HepG2 (cell line): ENCODE results near the gene AK2. TPM values are rescaled to one million over a fixed set of nuclear protein-coding genes. Genes with fewer than 3 reads are reported as not detected.

ENCODE experiments used
- BATF2 ChIP-seq: sonication (generic); formaldehyde crosslinking; IDR thresholded peaks from 2 replicates; pipeline ENCODE4 v1.8.0; 2022; ENCODE audit warnings: mild to moderate bottlenecking, missing genetic modification reagents, moderate library complexity
- CCDC6 ChIP-seq: sonication (generic); formaldehyde crosslinking; IDR thresholded peaks from 2 replicates; pipeline ENCODE4 v1.8.1; 2022; ENCODE audit warnings: mild to moderate bottlenecking, missing genetic modification reagents, moderate library complexity
- CREBL2 ChIP-seq: sonication (generic); formaldehyde crosslinking; IDR thresholded peaks from 2 replicates; pipeline ENCODE4 v1.8.1; 2023; ENCODE audit warnings: missing genetic modification reagents, mild to moderate bottlenecking, borderline replicate concordance
- HNF1A ChIP-seq, 2 experiments: sonication (generic) in 1 of 2; formaldehyde crosslinking in 1 of 2; IDR thresholded peaks; 2 replicates each; pipeline versions ENCODE4 v1.4.0 to v1.6.1; 2016 to 2020; ENCODE audit warnings: borderline replicate concordance in 1 of 2, low read depth in 1 of 2, mild to moderate bottlenecking in 1 of 2, missing genetic modification reagents in 1 of 2
- KLF12 ChIP-seq: sonication (generic); formaldehyde crosslinking; IDR thresholded peaks from 2 replicates; pipeline ENCODE4 v1.4.0; 2020; ENCODE audit warnings: missing genetic modification reagents, borderline replicate concordance
- NR0B2 ChIP-seq: sonication (generic); formaldehyde crosslinking; IDR thresholded peaks from 2 replicates; pipeline ENCODE4 v1.4.0; 2020; ENCODE audit warnings: mild to moderate bottlenecking, missing genetic modification reagents
- POLR2G ChIP-seq: fragments of 200-400 bp; formaldehyde crosslinking; IDR thresholded peaks from 2 replicates; pipeline ENCODE4 v1.6.1; 2018; ENCODE audit warnings: mild to moderate bottlenecking, low read depth, low read length, moderate library complexity
- REST ChIP-seq, 2 experiments: IDR thresholded peaks; 2 replicates each; pipeline ENCODE4 v1.6.1; 2011 to 2012; ENCODE audit warnings: low read length in 2 of 2, borderline replicate concordance in 1 of 2, low read depth in 1 of 2, mild to moderate bottlenecking in 1 of 2, moderate library complexity in 1 of 2
- TCF7 ChIP-seq: sonication (generic); IDR thresholded peaks from 2 replicates; pipeline ENCODE4 v1.6.1; 2016; ENCODE audit warnings: antibody characterized with exemption, low read depth
- ZFP36L2 ChIP-seq: sonication (generic); formaldehyde crosslinking; IDR thresholded peaks from 2 replicates; pipeline ENCODE4 v1.4.0; 2020; ENCODE audit warnings: missing genetic modification reagents
- ZFY ChIP-seq: sonication (generic); formaldehyde crosslinking; IDR thresholded peaks from 2 replicates; pipeline ENCODE4 v1.4.0; 2020; ENCODE audit warnings: missing genetic modification reagents
- ZKSCAN5 ChIP-seq: sonication (generic); formaldehyde crosslinking; IDR thresholded peaks from 2 replicates; pipeline ENCODE4 v1.5.1; 2020; ENCODE audit warnings: mild to moderate bottlenecking, missing genetic modification reagents
- ZNF772 ChIP-seq: sonication (generic); formaldehyde crosslinking; IDR thresholded peaks from 2 replicates; pipeline ENCODE4 v1.5.0; 2020; ENCODE audit warnings: mild to moderate bottlenecking, missing genetic modification reagents
- ZNF784 ChIP-seq: sonication (generic); formaldehyde crosslinking; IDR thresholded peaks from 2 replicates; pipeline ENCODE4 v1.5.1; 2020; ENCODE audit warnings: missing genetic modification reagents, mild to moderate bottlenecking, borderline replicate concordance
- polyA plus RNA-seq, 8 experiments: library from polyadenylated mRNA; depleted of rRNA in 3 of 8; stranded (reverse) in 7 of 8; unstranded in 1 of 8; fragments of >200 nt; fragmentation: Illumina TruSeq in 4 of 8; extraction: Trizol in 4 of 8; gene quantifications; 2 replicates each; pipeline versions ENCODE4 v1.2.1 to v1.2.3, GENCODE V29; 2011 to 2016; ENCODE audit warnings: low read depth in 4 of 8, missing spikeins in 1 of 8, mixed read lengths in 1 of 8; ENCODE audit not compliant: insufficient read depth in 1 of 8
- total RNA-seq, 5 experiments: library from RNA; depleted of rRNA; stranded (reverse); fragments of >200 nt; fragmentation: Illumina TruSeq; extraction: Trizol; gene quantifications; 2 replicates each; pipeline ENCODE4 v1.2.3, GENCODE V29; 2016; ENCODE audit warnings: low read depth in 1 of 5

AK2 gene
- total and polyA plus RNA-seq, 2 of the 13 experiments (the other 11 are each of a cell fraction or from before 2014, with no cell fraction given): 170 to 188 TPM

- no peak for TF ChIP-seq REST (IDR thresholded peaks at IDR 0.05; ENCODE audit: borderline replicate concordance in 1 of 2, low read depth in 1 of 2, low read length in 2 of 2)
- no peak for TF ChIP-seq HNF1A (IDR thresholded peaks at IDR 0.05; ENCODE audit: low read depth)
- TF ChIP-seq HNF1A (CRISPR knock-in tag; IDR thresholded peaks at IDR 0.05; ENCODE audit: borderline replicate concordance): no peak; the same call in 1 of the 2 replicates
- TF ChIP-seq BATF2 (CRISPR knock-in tag): no peak
- TF ChIP-seq CREBL2 (CRISPR knock-in tag): no peak
- peak; percentile 68; the same call in 1 of the 2 replicates for TF ChIP-seq CCDC6 (CRISPR knock-in tag)
- peak; percentile 61; the same call in 1 of the 2 replicates for TF ChIP-seq KLF12
- TF ChIP-seq TCF7: no peak
- no peak; the same call in 1 of the 2 replicates for TF ChIP-seq ZNF772
- 0 out of 2 replicates have a peak, but pooled peaks have one; percentile 46 for TF ChIP-seq ZNF784 (CRISPR knock-in tag)
- peak; percentile 83 for TF ChIP-seq NR0B2 (CRISPR knock-in tag)
- peak; percentile 78 for TF ChIP-seq ZFY (CRISPR knock-in tag)
- TF ChIP-seq POLR2G: peak; percentile 99
- no peak for TF ChIP-seq ZKSCAN5 (CRISPR knock-in tag)
- TF ChIP-seq ZFP36L2 (CRISPR knock-in tag): 0 out of 2 replicates have a peak, but pooled peaks have one; percentile 22
Observed at GRCh38 chr1:32964461-32965250, 72.0 kb downstream of the AK2 start, which contains the start of gene RNF19B (continued).
